GM12801 (cell line): ENCODE measurements around the gene TADA2B.

Experiments
- CTCF ChIP-seq: IDR thresholded peaks from one replicate; pipeline ENCODE4 v1.5.1; 2011; ENCODE audit warnings: control low read depth; ENCODE audit not compliant: insufficient read length; ENCODE audit errors: extremely low read depth

TADA2B gene

GRCh38 chr4:7060346-7061150 lies 17.4 kb downstream of the TADA2B start:
- TF ChIP-seq CTCF: no peak

- TF ChIP-seq CTCF: no peak
These were observed 18.6 kb downstream of the TADA2B start for GRCh38 chr4:7061815-7062214.

GRCh38 chr4:7062816-7063215 lies 19.6 kb downstream of the TADA2B start:
- TF ChIP-seq CTCF: no peak

- no peak for TF ChIP-seq CTCF
These were observed 20.2 kb downstream of the TADA2B start for GRCh38 chr4:7063362-7063761.

GRCh38 chr4:7066006-7066405 lies 22.8 kb downstream of the TADA2B start:
- no peak for TF ChIP-seq CTCF

GRCh38 chr4:7066493-7066892 lies 23.3 kb downstream of the TADA2B start:
- no peak for TF ChIP-seq CTCF

GRCh38 chr4:7067126-7067451 lies 23.9 kb downstream of the TADA2B start:
- no peak for TF ChIP-seq CTCF
